Measurements from ENCODE around the gene ALDH1A1. TPM values are rescaled to one million over a fixed set of nuclear protein-coding genes. Genes with fewer than 3 reads are reported as not detected.

Gene ALDH1A1
- total and polyA plus RNA-seq, 2 donors (not counting 3 experiments of a cell fraction or from before 2014, with no cell fraction given), result 91.1 to 287 TPM

GRCh38 chr9:72913382-72914009 is 39.4 kb downstream of the ALDH1A1 start:
- no peaks in the 10 kb centered on the region for H3K79me2 ChIP-seq (ENCODE audit: control insufficient read depth, insufficient read depth, low read length)
- CTCF ChIA-PET, result interaction anchor here (1.0 to 1.5 kb wide), 3 partner anchors 9 to 109 kb away, joined by 4 to 5 read pairs (median 5); no protein-coding TSS in a partner anchor
- no peak overlapping the region for H3K27ac ChIP-seq (ENCODE audit: insufficient read depth, low read depth, low read length)
- TF ChIP-seq POLR2A (IDR thresholded peaks at IDR 0.05; ENCODE audit: low read depth, low read length) (no peak), GATA2 (IDR thresholded peaks at IDR 0.05; ENCODE audit: insufficient read depth, insufficient read length, low read depth, low read length) (no peak), MAX (IDR thresholded peaks at IDR 0.05; ENCODE audit: insufficient read depth, insufficient read length) (no peak), FOS (IDR thresholded peaks at IDR 0.05; ENCODE audit: borderline replicate concordance, insufficient read depth, low read length) (no peak)
- no TSS peak for BruUV-seq (replicated peaks)
- no peak overlapping the region for H3K4me2 ChIP-seq (ENCODE audit: insufficient read depth, low read length)
- POLR2A ChIA-PET, result no interaction called here
- FAIRE-seq (no peak), DNase-seq (ENCODE audit: low read depth, low spot score) (no peak)
- no peak overlapping the region for H3K4me3 ChIP-seq (replicated peaks in 1 of 3; ENCODE audit: insufficient read depth in 1 of 3, low read depth in 1 of 3, low read length in 3 of 3)
- no peak overlapping the region for H3K9ac ChIP-seq (replicated peaks; ENCODE audit: extremely low read depth, insufficient read depth, low read length)
- dilution Hi-C loops (cut with MboI; ENCODE audit: extremely low pct_ligation_motif_present, low sequenced_read_pairs), result no loop called here
- intact Hi-C loops (cut with micrococcal nuclease), result no loop called here
- peaks cover 4 to 10% of the 10 kb centered on the region in 2 experiments for H3K36me3 ChIP-seq (ENCODE audit: control insufficient read depth in 2 of 2, extremely low read depth in 1 of 2, insufficient read depth in 2 of 2, low read length in 2 of 2)
- H3K9me1 ChIP-seq (replicated peaks; ENCODE audit: control insufficient read depth, extremely low read depth, insufficient read depth, low read length), result no peaks in the 10 kb centered on the region
- no peaks in the 10 kb centered on the region for H3K9me3 ChIP-seq (replicated peaks; ENCODE audit: control insufficient read depth, insufficient read depth, low read length)
- no peaks in the 10 kb centered on the region for H4K20me1 ChIP-seq (replicated peaks; ENCODE audit: control insufficient read depth, extremely low read depth, insufficient read depth, low read length)
- H3K4me1 ChIP-seq (ENCODE audit: control insufficient read depth, extremely low read depth, insufficient read depth, low read length), result no peaks in the 10 kb centered on the region
- H3K27me3 ChIP-seq (ENCODE audit: control insufficient read depth in 2 of 2, insufficient read depth in 2 of 2, low read length in 2 of 2), result no peaks in the 10 kb centered on the region
- no peak overlapping the region for H2AFZ ChIP-seq (ENCODE audit: low read depth, low read length)

GRCh38 chr9:72912476-72913381 is 40.1 kb downstream of the ALDH1A1 start:
- Histone ChIP-seq H3K27ac (ENCODE audit: insufficient read depth, low read depth, low read length) (no peak overlapping the region), H3K79me2 (ENCODE audit: control insufficient read depth, insufficient read depth, low read length) (no peaks in the 10 kb centered on the region), H3K4me3 (replicated peaks in 1 of 3; ENCODE audit: insufficient read depth in 1 of 3, low read depth in 1 of 3, low read length in 3 of 3) (no peak overlapping the region), H3K9me1 (replicated peaks; ENCODE audit: control insufficient read depth, extremely low read depth, insufficient read depth, low read length) (no peaks in the 10 kb centered on the region), H3K9me3 (replicated peaks; ENCODE audit: control insufficient read depth, insufficient read depth, low read length) (no peaks in the 10 kb centered on the region), H4K20me1 (replicated peaks; ENCODE audit: control insufficient read depth, extremely low read depth, insufficient read depth, low read length) (no peaks in the 10 kb centered on the region), H3K36me3 (ENCODE audit: control insufficient read depth in 2 of 2, extremely low read depth in 1 of 2, insufficient read depth in 2 of 2, low read length in 2 of 2) (peaks cover 4 to 10% of the 10 kb centered on the region in 2 experiments), H3K4me1 (ENCODE audit: control insufficient read depth, extremely low read depth, insufficient read depth, low read length) (no peaks in the 10 kb centered on the region), H3K9ac (replicated peaks; ENCODE audit: extremely low read depth, insufficient read depth, low read length) (no peak overlapping the region), H3K4me2 (ENCODE audit: insufficient read depth, low read length) (no peak overlapping the region), H3K27me3 (ENCODE audit: control insufficient read depth in 2 of 2, insufficient read depth in 2 of 2, low read length in 2 of 2) (no peaks in the 10 kb centered on the region), H2AFZ (ENCODE audit: low read depth, low read length) (no peak overlapping the region)
- no peak for FAIRE-seq
- no peak for TF ChIP-seq JUN (IDR thresholded peaks at IDR 0.05; ENCODE audit: borderline replicate concordance, insufficient read depth, insufficient read length, low read depth)
- TF ChIP-seq, protein P1, sequence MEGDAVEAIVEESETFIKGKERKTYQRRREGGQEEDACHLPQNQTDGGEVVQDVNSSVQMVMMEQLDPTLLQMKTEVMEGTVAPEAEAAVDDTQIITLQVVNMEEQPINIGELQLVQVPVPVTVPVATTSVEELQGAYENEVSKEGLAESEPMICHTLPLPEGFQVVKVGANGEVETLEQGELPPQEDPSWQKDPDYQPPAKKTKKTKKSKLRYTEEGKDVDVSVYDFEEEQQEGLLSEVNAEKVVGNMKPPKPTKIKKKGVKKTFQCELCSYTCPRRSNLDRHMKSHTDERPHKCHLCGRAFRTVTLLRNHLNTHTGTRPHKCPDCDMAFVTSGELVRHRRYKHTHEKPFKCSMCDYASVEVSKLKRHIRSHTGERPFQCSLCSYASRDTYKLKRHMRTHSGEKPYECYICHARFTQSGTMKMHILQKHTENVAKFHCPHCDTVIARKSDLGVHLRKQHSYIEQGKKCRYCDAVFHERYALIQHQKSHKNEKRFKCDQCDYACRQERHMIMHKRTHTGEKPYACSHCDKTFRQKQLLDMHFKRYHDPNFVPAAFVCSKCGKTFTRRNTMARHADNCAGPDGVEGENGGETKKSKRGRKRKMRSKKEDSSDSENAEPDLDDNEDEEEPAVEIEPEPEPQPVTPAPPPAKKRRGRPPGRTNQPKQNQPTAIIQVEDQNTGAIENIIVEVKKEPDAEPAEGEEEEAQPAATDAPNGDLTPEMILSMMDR (IDR thresholded peaks at IDR 0.05; ENCODE audit: extremely low read depth in 1 of 2, insufficient read depth in 1 of 2, low read depth in 1 of 2, low read length in 2 of 2), result no peak
- no peak for TF ChIP-seq POLR2A (IDR thresholded peaks at IDR 0.05; ENCODE audit: low read depth, low read length)
- TF ChIP-seq GATA2 (IDR thresholded peaks at IDR 0.05; ENCODE audit: insufficient read depth, insufficient read length, low read depth, low read length), result no peak
- no peak for TF ChIP-seq FOS (IDR thresholded peaks at IDR 0.05; ENCODE audit: borderline replicate concordance, insufficient read depth, low read length)
- TF ChIP-seq MAX (IDR thresholded peaks at IDR 0.05; ENCODE audit: insufficient read depth, insufficient read length), result no peak
- no peak for TF ChIP-seq MYC (IDR thresholded peaks at IDR 0.05; ENCODE audit: low read depth, low read length)
- no peak for TF ChIP-seq POLR2AphosphoS5 (IDR thresholded peaks at IDR 0.05; ENCODE audit: insufficient read depth, low read depth, low read length)
- no peak for TF ChIP-seq EZH2 (IDR thresholded peaks at IDR 0.05; ENCODE audit: borderline replicate concordance, low read depth, low read length, severe bottlenecking)
- intact Hi-C loops (cut with micrococcal nuclease) (no loop called here), dilution Hi-C loops (cut with MboI; ENCODE audit: extremely low pct_ligation_motif_present, low sequenced_read_pairs) (no loop called here)
- no TSS peak for BruUV-seq (replicated peaks)
- CTCF ChIA-PET, result interaction anchor here (1.0 to 1.5 kb wide), 3 partner anchors 10 to 110 kb away, joined by 4 to 5 read pairs (median 5); no protein-coding TSS in a partner anchor
- DNase-seq (ENCODE audit: low read depth, low spot score), result no peak
- POLR2A ChIA-PET, result no interaction called here
